ENCODE measurements around the gene PCSK1N. TPM values are rescaled to one million over a fixed set of nuclear protein-coding genes. Genes with fewer than 3 reads are reported as not detected.
A peak's percentile ranks its signal among the peaks of the same experiment; 100 is the strongest.

The PCSK1N gene
- total and polyA plus RNA-seq, 9 of the 15 experiments (the other 6 are each of a cell fraction or from before 2014, with no cell fraction given): 0.07 to 0.55 (median 0.54) TPM; not detected in 6

DNA sequence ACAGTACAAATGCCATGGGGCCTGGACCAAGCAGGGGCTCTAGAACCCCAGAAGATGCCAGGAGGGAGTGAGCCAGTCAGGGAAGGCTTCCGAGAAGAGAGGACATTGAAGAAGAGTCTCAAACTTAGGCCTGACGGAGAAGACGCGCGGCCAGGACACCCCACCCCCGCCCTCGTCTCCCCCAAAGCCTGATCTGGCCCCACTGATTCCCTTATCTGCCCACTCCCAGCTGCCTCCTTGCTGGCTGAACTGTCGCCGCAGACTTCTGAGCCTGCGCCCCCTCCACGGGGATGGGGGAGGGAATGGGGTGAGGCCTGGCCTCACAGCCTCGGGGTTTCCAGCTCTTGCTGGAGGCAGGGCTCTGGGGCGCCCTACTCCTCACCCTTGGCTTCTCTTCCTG lies 52.6 kb downstream of the PCSK1N start (continued):
- TF ChIP-seq, protein P1, sequence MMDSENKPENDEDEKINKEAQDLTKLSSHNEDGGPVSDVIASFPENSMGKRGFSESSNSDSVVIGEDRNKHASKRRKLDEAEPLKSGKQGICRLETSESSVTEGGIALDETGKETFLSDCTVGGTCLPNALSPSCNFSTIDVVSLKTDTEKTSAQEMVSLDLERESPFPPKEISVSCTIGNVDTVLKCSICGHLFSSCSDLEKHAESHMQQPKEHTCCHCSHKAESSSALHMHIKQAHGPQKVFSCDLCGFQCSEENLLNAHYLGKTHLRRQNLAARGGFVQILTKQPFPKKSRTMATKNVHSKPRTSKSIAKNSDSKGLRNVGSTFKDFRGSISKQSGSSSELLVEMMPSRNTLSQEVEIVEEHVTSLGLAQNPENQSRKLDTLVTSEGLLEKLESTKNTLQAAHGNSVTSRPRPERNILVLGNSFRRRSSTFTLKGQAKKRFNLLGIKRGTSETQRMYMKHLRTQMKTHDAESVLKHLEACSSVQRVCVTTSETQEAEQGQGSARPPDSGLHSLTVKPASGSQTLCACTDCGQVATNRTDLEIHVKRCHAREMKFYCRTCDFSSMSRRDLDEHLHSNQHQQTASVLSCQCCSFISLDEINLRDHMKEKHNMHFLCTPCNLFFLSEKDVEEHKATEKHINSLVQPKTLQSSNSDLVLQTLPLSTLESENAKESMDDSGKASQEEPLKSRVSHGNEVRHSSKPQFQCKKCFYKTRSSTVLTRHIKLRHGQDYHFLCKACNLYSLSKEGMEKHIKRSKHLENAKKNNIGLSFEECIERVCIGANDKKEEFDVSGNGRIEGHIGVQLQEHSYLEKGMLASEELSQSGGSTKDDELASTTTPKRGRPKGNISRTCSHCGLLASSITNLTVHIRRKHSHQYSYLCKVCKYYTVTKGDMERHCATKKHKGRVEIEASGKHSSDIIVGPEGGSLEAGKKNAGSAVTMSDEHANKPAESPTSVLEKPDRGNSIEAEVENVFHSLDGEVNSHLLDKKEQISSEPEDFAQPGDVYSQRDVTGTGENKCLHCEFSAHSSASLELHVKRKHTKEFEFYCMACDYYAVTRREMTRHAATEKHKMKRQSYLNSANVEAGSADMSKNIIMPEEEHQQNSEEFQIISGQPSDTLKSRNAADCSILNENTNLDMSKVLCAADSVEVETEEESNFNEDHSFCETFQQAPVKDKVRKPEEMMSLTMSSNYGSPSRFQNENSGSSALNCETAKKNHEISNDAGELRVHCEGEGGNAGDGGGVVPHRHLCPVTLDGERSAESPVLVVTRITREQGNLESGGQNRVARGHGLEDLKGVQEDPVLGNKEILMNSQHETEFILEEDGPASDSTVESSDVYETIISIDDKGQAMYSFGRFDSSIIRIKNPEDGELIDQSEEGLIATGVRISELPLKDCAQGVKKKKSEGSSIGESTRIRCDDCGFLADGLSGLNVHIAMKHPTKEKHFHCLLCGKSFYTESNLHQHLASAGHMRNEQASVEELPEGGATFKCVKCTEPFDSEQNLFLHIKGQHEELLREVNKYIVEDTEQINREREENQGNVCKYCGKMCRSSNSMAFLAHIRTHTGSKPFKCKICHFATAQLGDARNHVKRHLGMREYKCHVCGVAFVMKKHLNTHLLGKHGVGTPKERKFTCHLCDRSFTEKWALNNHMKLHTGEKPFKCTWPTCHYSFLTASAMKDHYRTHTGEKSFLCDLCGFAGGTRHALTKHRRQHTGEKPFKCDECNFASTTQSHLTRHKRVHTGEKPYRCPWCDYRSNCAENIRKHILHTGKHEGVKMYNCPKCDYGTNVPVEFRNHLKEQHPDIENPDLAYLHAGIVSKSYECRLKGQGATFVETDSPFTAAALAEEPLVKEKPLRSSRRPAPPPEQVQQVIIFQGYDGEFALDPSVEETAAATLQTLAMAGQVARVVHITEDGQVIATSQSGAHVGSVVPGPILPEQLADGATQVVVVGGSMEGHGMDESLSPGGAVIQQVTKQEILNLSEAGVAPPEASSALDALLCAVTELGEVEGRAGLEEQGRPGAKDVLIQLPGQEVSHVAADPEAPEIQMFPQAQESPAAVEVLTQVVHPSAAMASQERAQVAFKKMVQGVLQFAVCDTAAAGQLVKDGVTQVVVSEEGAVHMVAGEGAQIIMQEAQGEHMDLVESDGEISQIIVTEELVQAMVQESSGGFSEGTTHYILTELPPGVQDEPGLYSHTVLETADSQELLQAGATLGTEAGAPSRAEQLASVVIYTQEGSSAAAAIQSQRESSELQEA (IDR thresholded peaks at IDR 0.05; ENCODE audit: low read depth): no peak
- peak; percentile 100 for TF ChIP-seq HMGN3 (IDR thresholded peaks at IDR 0.05; ENCODE audit: borderline replicate concordance, extremely low read depth, insufficient read length, low read depth, low read length)
- TF ChIP-seq, protein P2, sequence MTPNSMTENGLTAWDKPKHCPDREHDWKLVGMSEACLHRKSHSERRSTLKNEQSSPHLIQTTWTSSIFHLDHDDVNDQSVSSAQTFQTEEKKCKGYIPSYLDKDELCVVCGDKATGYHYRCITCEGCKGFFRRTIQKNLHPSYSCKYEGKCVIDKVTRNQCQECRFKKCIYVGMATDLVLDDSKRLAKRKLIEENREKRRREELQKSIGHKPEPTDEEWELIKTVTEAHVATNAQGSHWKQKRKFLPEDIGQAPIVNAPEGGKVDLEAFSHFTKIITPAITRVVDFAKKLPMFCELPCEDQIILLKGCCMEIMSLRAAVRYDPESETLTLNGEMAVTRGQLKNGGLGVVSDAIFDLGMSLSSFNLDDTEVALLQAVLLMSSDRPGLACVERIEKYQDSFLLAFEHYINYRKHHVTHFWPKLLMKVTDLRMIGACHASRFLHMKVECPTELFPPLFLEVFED (CRISPR knock-in tag; conservative IDR thresholded peaks at IDR 0.05): no peak
- TF ChIP-seq KDM4B (IDR thresholded peaks at IDR 0.05; ENCODE audit: borderline replicate concordance in 2 of 2, low read depth in 1 of 2): peak in 1 of 2 experiments; percentile 70; a peak in 1 of 4 replicates
- no peak for TF ChIP-seq ZNF586 (CRISPR knock-in tag; conservative IDR thresholded peaks at IDR 0.05)
- TF ChIP-seq ZNF23 (CRISPR knock-in tag; IDR thresholded peaks at IDR 0.05): no peak
- TF ChIP-seq CHD2 (IDR thresholded peaks at IDR 0.05; ENCODE audit: low read depth, low read length): peak; percentile 60; the same call in 1 of the 2 replicates
- TF ChIP-seq BRD4 (IDR thresholded peaks at IDR 0.05): no peak
- TF ChIP-seq ZNF174 (CRISPR knock-in tag; IDR thresholded peaks at IDR 0.05): no peak
- peak; percentile 87 for TF ChIP-seq NCOA1 (IDR thresholded peaks at IDR 0.05; ENCODE audit: low read depth)
- 0 out of 4 replicates have a peak, but pooled peaks of 1 of the 2 experiments have one; percentile 30 for TF ChIP-seq TEAD1 (CRISPR knock-in tag; IDR thresholded peaks at IDR 0.05)
- TF ChIP-seq FOSL1 (tag; conservative IDR thresholded peaks at IDR 0.05): peak; percentile 40
- peak; percentile 95 for TF ChIP-seq ZBED1 (IDR thresholded peaks at IDR 0.05)
- TF ChIP-seq NR2F6 (CRISPR knock-in tag; IDR thresholded peaks at IDR 0.05): no peak
- TF ChIP-seq BRD9 (IDR thresholded peaks at IDR 0.05; ENCODE audit: low read depth, partially characterized antibody): peak; percentile 21
- TF ChIP-seq C11orf30 (IDR thresholded peaks at IDR 0.05; ENCODE audit: low read depth): no peak
- TF ChIP-seq, protein P3, sequence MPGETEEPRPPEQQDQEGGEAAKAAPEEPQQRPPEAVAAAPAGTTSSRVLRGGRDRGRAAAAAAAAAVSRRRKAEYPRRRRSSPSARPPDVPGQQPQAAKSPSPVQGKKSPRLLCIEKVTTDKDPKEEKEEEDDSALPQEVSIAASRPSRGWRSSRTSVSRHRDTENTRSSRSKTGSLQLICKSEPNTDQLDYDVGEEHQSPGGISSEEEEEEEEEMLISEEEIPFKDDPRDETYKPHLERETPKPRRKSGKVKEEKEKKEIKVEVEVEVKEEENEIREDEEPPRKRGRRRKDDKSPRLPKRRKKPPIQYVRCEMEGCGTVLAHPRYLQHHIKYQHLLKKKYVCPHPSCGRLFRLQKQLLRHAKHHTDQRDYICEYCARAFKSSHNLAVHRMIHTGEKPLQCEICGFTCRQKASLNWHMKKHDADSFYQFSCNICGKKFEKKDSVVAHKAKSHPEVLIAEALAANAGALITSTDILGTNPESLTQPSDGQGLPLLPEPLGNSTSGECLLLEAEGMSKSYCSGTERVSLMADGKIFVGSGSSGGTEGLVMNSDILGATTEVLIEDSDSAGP (CRISPR knock-in tag; IDR thresholded peaks at IDR 0.05): no peak

Data from K562 (cell line).